ENCODE measurements around the gene TUBB3.
"Not testable (repeated sequence)": the region's sequence is repeated elsewhere in the genome, so short reads cannot be mapped to it uniquely, and the experiment has no call there.

TUBB3 gene

GRCh38 chr16:89902980-89903379 is 20.2 kb upstream of the TUBB3 start:
- DNase-seq (ENCODE audit: low read depth), result no peak

DNA sequence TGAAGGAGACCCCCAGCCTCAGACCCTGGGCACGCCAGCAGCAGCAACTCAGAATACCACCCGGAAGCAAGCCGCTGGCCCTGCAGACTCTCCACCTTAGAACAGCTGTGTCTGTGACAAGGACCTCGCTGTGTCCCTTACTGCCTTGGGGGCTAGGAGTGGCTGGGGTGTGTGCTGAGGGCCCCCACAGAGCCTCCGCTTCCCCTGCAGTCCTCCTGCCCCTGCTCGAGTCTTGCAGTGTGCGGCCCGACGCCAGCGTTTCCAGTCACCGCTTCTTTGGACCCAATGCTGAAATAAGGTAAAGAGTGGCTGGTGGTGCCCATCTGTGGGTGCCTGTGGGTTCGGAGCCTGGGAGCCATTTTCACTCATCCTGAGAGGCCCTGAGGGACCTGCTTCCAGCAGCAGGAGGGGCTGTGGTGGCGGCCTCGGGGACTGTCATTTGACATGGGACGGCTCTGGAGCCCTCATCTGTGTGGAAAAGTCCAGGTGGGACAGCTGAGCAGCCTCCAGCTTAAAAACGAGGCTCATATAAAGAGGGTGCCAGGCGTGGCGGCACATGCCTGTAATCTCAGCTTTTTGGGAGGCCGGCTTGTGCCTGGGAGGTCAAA is 19.1 kb upstream of the TUBB3 start:
- DNase-seq (ENCODE audit: low read depth), result no peak

GRCh38 chr16:89904606-89905510 is 18.3 kb upstream of the TUBB3 start:
- no peak for DNase-seq (ENCODE audit: low read depth)

DNA sequence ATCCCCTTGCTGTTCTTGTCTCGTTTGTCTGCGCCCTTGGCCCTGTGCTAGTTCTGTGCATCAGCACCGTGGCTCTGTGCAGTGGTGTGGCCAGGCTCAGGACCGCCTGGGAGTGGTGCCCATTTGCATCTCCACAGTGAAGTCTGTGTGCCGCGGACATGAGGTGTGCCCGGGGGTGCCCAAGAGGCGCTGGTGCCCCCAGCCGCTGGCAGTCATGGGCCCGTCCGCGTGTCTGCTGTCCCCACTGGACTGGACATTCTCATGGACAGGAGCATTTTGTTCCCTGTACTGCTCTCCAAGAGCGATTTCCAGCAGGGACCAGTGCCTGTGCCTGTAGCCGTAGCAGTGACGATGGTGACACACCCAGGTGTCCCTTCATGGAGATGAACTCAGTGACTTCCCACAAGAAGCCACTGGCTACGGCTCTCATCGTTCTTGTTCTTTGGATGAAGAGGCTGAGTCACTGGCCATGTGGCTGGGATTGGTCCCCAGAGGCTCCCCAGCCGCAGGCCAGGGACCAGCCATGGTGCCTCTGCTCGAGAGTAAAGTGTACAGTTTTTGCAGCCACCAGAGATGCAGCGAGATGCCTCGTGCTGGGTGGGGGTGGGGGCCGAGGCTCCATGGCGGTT is 17.5 kb upstream of the TUBB3 start:
- DNase-seq (ENCODE audit: low read depth), result no peak

DNA sequence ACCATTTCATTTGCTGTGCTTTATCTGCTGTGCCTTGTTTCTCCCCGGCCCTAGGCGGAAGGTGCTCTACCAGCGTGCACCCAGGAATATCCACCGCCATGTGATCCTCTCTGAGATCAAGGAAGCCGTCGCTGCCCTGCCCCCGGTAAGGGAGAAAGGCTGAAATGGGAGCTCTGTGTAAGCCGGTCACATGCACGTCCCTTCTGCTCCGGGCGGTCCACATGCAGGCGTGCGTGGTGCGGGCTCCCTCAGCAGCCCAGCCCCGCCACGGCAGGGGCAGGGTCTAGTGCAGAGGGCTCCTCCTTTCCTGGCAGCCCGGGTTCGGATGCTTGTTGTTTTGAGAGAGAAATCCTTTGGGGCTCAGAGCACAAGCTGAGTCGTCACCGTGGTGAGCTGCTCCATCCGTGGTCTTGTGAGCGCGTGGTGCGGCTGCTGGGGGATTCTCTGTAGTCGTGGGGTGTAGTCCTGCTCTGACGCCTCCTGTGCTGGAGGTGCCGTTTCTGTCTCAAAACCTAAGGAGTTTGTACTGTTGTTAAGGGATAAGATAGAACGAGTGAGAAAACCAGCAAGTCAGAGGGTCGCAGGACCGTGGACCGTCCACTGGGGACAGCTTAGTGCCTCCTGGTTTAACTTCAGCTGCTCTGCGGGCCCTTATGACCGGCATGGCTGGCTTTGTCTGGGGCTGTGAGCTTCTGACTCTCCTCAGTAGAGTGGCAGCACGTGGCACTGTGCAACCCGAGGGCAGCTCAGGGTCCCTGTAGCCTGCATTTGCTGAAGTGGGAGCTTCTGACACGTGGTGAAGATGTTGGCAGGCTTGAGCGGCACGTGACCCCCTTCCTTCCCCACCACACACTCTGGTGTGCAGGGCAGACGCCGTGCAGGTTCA is 16.8 kb upstream of the TUBB3 start:
- DNase-seq (ENCODE audit: low read depth), result no peak

- no peak for DNase-seq (ENCODE audit: low read depth)
Measured at GRCh38 chr16:89907055-89907814, 15.9 kb upstream of the TUBB3 start.

DNA sequence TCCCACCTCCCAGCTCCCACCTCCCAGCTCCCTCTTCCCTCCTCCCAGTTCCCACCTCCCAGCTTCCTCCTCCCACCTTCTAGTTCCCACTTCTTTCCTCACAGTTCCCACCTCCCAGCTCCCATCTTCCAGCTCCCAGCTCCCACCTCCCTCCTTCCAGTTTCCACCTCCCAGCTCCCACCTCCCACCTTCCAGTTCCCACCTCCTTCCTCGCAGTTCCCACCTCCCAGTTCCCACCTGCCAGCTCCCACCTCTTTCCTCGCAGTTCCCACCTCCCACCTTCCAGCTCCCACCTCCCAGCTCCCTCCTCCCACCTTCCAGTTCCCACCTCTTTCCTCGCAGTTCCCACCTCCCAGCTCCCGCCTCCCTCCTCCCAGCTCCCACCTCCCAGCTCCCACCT is 14.9 kb upstream of the TUBB3 start:
- no peak for DNase-seq (ENCODE audit: low read depth)

DNA sequence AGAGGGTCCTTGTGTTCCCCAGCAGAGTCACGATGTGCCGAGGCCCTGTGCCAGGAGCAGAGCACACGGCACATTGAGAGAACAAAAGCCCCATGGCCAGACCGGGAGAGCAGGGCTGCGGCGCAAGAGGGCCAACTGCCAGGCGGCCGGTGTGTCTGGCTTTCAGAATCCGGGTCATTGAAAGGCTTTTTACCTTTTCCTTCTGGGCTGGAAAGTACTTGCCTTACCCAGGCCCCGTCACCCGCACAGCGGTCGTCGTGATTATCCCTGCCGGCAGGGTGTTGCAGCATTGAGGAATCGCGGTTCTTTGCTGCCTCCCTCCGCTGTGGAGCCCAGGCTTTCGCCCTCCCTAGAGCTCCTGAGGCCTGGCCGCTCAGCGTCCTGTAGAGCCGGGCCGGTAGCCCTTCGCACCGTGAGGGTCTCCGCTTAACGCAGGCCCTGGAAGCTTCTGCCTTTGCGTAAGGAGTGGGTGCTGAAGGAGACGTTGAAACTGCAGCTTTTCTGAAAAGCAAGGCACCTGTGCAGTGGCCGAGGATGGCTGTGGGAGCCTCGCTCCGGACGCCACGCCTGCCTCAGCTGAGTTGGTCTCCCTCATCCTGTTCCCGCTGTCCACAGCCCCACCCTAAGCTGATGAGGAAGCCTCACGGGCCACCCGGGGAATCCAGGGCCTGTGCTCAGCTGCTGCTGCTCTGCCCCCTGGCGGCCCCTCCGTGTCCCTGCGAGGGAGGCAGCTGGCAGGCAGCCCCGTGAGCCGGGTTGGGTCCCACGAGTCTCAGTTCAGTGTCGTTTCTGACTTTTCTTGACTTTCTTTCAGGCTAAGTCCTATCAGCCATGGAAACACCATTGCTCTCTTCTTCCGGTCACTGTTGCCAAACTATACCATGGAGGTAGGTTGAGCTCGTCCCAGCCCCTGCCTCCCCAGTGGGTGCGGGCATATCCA is 13.1 kb upstream of the TUBB3 start:
- DNase-seq (ENCODE audit: low read depth), result no peak

DNA sequence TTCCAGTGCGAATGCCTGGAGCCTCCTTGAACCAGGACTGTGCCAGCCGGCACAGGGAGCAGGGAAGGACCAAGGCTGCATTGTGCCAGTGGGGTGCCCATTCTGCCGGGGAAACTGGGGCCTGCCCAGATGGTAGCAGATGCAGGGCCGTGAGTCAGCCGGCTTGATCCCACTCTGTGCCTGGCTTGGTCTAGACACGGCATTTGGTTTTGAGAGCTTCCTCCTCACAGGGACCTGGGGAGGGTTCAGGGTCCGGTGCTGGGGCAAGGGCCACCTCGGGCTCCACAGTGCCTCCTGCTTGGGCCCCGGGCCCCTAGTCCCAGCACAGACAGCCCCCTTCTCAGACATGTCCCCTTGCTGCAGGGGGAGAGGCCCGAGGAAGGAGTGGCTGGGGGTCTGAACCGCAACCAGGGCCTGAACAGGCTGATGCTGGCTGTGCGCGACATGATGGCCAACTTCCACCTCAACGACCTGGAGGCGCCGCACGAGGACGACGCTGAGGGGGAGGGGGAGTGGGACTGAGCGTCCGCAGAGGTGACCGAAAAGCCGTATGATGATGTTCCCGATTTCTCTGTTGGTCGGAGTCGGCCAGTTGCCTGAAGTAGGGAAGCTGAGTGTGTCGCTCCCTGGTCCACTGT is 12.3 kb upstream of the TUBB3 start:
- no peak for DNase-seq (ENCODE audit: low read depth)

- DNase-seq (ENCODE audit: low read depth), result no peak
Measured at GRCh38 chr16:89911375-89911774, 11.8 kb upstream of the TUBB3 start.

GRCh38 chr16:89912143-89912542 is 11.0 kb upstream of the TUBB3 start:
- no peak for DNase-seq (ENCODE audit: low read depth)

DNA sequence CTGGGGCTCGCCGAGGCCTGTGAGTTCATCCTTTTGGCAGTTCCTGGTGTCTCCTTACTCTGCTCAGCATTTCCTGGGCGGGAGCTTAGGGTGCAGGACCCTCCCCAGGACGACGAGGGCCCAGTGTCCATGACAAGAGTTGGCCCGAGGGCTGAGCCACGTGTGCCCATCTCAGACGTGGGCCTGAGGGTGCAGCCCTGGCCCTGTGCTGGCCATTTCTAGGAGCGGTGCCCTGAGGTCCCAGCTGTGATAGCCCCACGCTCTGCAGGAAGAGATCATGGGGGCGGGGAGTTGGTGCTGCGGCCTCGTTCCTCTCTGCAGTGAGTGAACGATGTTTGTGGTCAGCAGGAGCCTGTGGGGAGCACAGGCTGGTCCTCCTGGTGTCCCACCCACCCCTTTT is 10.5 kb upstream of the TUBB3 start:
- no peak for DNase-seq (ENCODE audit: low read depth)

- no peak for DNase-seq (ENCODE audit: low read depth)
Measured at GRCh38 chr16:89913408-89914387, 9.4 kb upstream of the TUBB3 start.

DNA sequence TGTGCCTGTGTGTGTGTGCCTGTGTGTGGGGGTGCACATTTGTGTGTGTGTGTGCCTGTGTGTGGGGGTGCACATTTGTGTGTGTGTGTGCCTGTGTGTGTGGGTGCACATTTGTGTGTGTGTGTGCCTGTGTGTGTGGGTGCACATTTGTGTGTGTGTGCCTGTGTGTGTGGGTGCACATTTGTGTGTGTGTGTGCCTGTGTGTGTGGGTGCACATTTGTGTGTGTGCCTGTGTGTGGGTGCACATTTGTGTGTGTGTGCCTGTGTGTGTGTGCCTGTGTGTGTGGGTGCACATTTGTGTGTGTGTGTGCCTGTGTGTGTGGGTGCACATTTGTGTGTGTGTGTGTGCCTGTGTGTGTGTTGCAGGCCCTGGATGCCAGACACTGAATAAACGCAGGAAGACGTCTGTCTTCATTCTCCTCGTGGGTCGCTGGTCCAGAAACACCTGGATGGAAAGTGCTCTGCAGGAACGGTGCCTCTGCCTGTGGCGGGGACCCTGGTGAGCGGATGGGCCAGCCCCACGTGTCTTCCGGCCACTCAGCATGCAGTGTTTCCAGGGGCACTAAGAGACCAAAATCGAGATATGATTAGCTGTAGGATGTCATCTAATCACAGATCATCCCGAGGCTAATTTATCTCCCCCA is 8.4 kb upstream of the TUBB3 start:
- not testable (repeated sequence) for DNase-seq (ENCODE audit: low read depth)

GRCh38 chr16:89915303-89916232 is 7.6 kb upstream of the TUBB3 start:
- no peak for DNase-seq (ENCODE audit: low read depth)

- no peak for DNase-seq (ENCODE audit: low read depth)
Measured at GRCh38 chr16:89917773-89918452, 5.2 kb upstream of the TUBB3 start.

All from non-pigmented ciliary epithelial cell (primary cell).